GM21576 (cell line): ENCODE measurements around the gene ARHGEF7.

Source experiments
- ATAC-seq: cut with Tn5 transposase; IDR thresholded peaks from one replicate; pipeline ENCODE4 v1.9.1; 2021; ENCODE audit warnings: mild to moderate bottlenecking, moderate library complexity; ENCODE audit not compliant: unreplicated experiment

Gene ARHGEF7

GRCh38 chr13:111132948-111133347 lies 17.8 kb downstream of the ARHGEF7 start:
- no peak for ATAC-seq

- no peak for ATAC-seq
Measured at GRCh38 chr13:111139452-111139851, 24.3 kb downstream of the ARHGEF7 start.

GRCh38 chr13:111139873-111140561 lies 24.9 kb downstream of the ARHGEF7 start:
- ATAC-seq = no peak

- no peak for ATAC-seq
Measured at GRCh38 chr13:111140562-111141105, 25.5 kb downstream of the ARHGEF7 start.

GRCh38 chr13:111142472-111142871 lies 27.4 kb downstream of the ARHGEF7 start:
- ATAC-seq = no peak

- no peak for ATAC-seq
Measured at GRCh38 chr13:111143865-111144540, 28.9 kb downstream of the ARHGEF7 start.

- ATAC-seq = no peak
Measured at GRCh38 chr13:111145071-111145470, 30.0 kb downstream of the ARHGEF7 start.

- ATAC-seq = no peak
Measured at GRCh38 chr13:111145506-111145905, 30.4 kb downstream of the ARHGEF7 start.

GRCh38 chr13:111152844-111153243 lies 37.7 kb downstream of the ARHGEF7 start:
- no peak for ATAC-seq

GRCh38 chr13:111153279-111153976 lies 38.3 kb downstream of the ARHGEF7 start:
- peak; percentile 85 for ATAC-seq

GRCh38 chr13:111153977-111154332 lies 38.8 kb downstream of the ARHGEF7 start:
- ATAC-seq = peak; percentile 42

- no peak for ATAC-seq
Measured at GRCh38 chr13:111156421-111156820, 41.3 kb downstream of the ARHGEF7 start.

GRCh38 chr13:111158136-111158805 lies 43.2 kb downstream of the ARHGEF7 start:
- ATAC-seq = no peak

GRCh38 chr13:111159362-111160320 lies 44.5 kb downstream of the ARHGEF7 start:
- no peak for ATAC-seq

- no peak for ATAC-seq
Measured at GRCh38 chr13:111160648-111161047, 45.5 kb downstream of the ARHGEF7 start.

GRCh38 chr13:111161601-111162600 lies 46.8 kb downstream of the ARHGEF7 start:
- ATAC-seq = peak; percentile 54

GRCh38 chr13:111165241-111166010 lies 50.3 kb downstream of the ARHGEF7 start:
- peak; percentile 61 for ATAC-seq
